Measurements from ENCODE around the gene LZTS2. TPM values are rescaled to one million over a fixed set of nuclear protein-coding genes. Genes with fewer than 3 reads are reported as not detected.

Gene LZTS2
- polyA plus RNA-seq, 2 of the 4 experiments (the other 2 are of a cell fraction), result 13.8 to 35.5 TPM

- Histone ChIP-seq H3K4me3 (no peak overlapping the region), H3K27ac (no peak overlapping the region), H3K4me2 (no peak overlapping the region), H3K9me3 (no peaks in the 10 kb centered on the region), H3K4me1 (peaks cover 5% of the 10 kb centered on the region; the same call in 1 of the 3 replicates)
- ATAC-seq (no peak), FAIRE-seq (no peak), DNase-seq (ENCODE audit: low read depth in 1 of 2, low spot score in 1 of 2) (no peak)
- WGBS (ENCODE audit: missing lambda C conversion rate), result 96% methylated on average over 19 of the region's 33 CpGs
- TF ChIP-seq CBX8 (IDR thresholded peaks at IDR 0.05), result no peak
- no peak for TF ChIP-seq KDM5A (IDR thresholded peaks at IDR 0.05)
- TF ChIP-seq REST (IDR thresholded peaks at IDR 0.05), result no peak
- TF ChIP-seq NFE2L2 (conservative IDR thresholded peaks at IDR 0.05; ENCODE audit: low read length), result no peak
- no peak for TF ChIP-seq POLR2A (IDR thresholded peaks at IDR 0.05; ENCODE audit: low read length)
- TF ChIP-seq HOXB5 (CRISPR knock-in tag; IDR thresholded peaks at IDR 0.05), result no peak
- no peak for TF ChIP-seq CBX2 (IDR thresholded peaks at IDR 0.05; ENCODE audit: borderline replicate concordance, low read depth)
- no peak for TF ChIP-seq ZSCAN20 (CRISPR knock-in tag; IDR thresholded peaks at IDR 0.05)
- TF ChIP-seq JUNB (IDR thresholded peaks at IDR 0.05), result no peak
- no peak for TF ChIP-seq CEBPB (IDR thresholded peaks at IDR 0.05)
- no peak for TF ChIP-seq MAZ (IDR thresholded peaks at IDR 0.05; ENCODE audit: borderline replicate concordance, low read depth, low read length)
- ChIA-PET CTCF (interaction anchor here (0.8 to 25.8 kb wide), 6 partner anchors 10 to 135 kb away, joined by 3 to 608 read pairs (median 4); partner anchors contain the start of genes LZTS2, MRPL43 and TWNK), POLR2A (interaction anchor here (1.2 kb wide), 1 partner anchor 12 kb away, joined by 3 read pairs; no protein-coding TSS in a partner anchor)
Observed at GRCh38 chr10:101006593-101007098, 7.0 kb downstream of the LZTS2 start.

GRCh38 chr10:101007099-101007711, 7.6 kb downstream of the LZTS2 start:
- WGBS (ENCODE audit: missing lambda C conversion rate), result 86% methylated on average over 11 of the region's 11 CpGs
- CTCF ChIA-PET, result interaction anchor here (0.8 to 25.8 kb wide), 7 partner anchors 9 to 53 kb away, joined by 3 to 608 read pairs (median 5); partner anchors contain the start of genes LZTS2, MRPL43 and TWNK
- POLR2A ChIA-PET, result interaction anchor here (1.2 kb wide), 1 partner anchor 13 kb away, joined by 3 read pairs; no protein-coding TSS in a partner anchor
- FAIRE-seq (no peak), DNase-seq (ENCODE audit: low read depth in 1 of 2, low spot score in 1 of 2) (no peak), ATAC-seq (no peak)
- TF ChIP-seq RFX5 (IDR thresholded peaks at IDR 0.05), result no peak
- no peak for TF ChIP-seq E2F6 (IDR thresholded peaks at IDR 0.05; ENCODE audit: borderline replicate concordance, low read depth)
- no peak for TF ChIP-seq PBX3 (IDR thresholded peaks at IDR 0.05)
- no peak for TF ChIP-seq RNF2 (IDR thresholded peaks at IDR 0.05; ENCODE audit: borderline replicate concordance, low read depth)
- TF ChIP-seq BHLHE40 (IDR thresholded peaks at IDR 0.05; ENCODE audit: low read depth, low read length), result no peak
- no peak for TF ChIP-seq TP53 (CRISPR knock-in tag; IDR thresholded peaks at IDR 0.05)
- no peak for TF ChIP-seq ESRRA (IDR thresholded peaks at IDR 0.05; ENCODE audit: borderline replicate concordance, low read length)
- no peak for TF ChIP-seq HOXA7 (CRISPR knock-in tag; IDR thresholded peaks at IDR 0.05)
- no peak for TF ChIP-seq CBX8 (IDR thresholded peaks at IDR 0.05)
- TF ChIP-seq ZC3H11A (IDR thresholded peaks at IDR 0.05), result no peak
- no peak for TF ChIP-seq RCOR1 (IDR thresholded peaks at IDR 0.05; ENCODE audit: low read depth, low read length)
- no peak for TF ChIP-seq MAX (IDR thresholded peaks at IDR 0.05)
- no peak for TF ChIP-seq CHD2 (IDR thresholded peaks at IDR 0.05; ENCODE audit: low read length, partially characterized antibody)
- no peak for TF ChIP-seq CEBPB (IDR thresholded peaks at IDR 0.05)
- TF ChIP-seq KDM5A (IDR thresholded peaks at IDR 0.05), result no peak
- TF ChIP-seq TFCP2L1 (CRISPR knock-in tag; IDR thresholded peaks at IDR 0.05), result no peak
- TF ChIP-seq ZFP36 (IDR thresholded peaks at IDR 0.05; ENCODE audit: borderline replicate concordance, partially characterized antibody), result no peak
- Histone ChIP-seq H3K4me1 (peaks cover 9% of the 10 kb centered on the region), H3K9me3 (no peaks in the 10 kb centered on the region), H3K4me2 (no peak overlapping the region), H3K4me3 (no peak overlapping the region), H3K27ac (no peak overlapping the region)

Measured in A549 (cell line).